NT2/D1 (cell line): ENCODE results near the gene IRF7.

Experiments
- SUZ12 ChIP-seq: IDR thresholded peaks from 2 replicates; pipeline ENCODE4 v1.6.1; 2011; ENCODE audit not compliant: insufficient read length, insufficient read depth; ENCODE audit errors: extremely low read depth
- YY1 ChIP-seq: IDR thresholded peaks from 2 replicates; pipeline ENCODE4 v1.6.1; 2011; ENCODE audit not compliant: insufficient read length, insufficient read depth

DNA sequence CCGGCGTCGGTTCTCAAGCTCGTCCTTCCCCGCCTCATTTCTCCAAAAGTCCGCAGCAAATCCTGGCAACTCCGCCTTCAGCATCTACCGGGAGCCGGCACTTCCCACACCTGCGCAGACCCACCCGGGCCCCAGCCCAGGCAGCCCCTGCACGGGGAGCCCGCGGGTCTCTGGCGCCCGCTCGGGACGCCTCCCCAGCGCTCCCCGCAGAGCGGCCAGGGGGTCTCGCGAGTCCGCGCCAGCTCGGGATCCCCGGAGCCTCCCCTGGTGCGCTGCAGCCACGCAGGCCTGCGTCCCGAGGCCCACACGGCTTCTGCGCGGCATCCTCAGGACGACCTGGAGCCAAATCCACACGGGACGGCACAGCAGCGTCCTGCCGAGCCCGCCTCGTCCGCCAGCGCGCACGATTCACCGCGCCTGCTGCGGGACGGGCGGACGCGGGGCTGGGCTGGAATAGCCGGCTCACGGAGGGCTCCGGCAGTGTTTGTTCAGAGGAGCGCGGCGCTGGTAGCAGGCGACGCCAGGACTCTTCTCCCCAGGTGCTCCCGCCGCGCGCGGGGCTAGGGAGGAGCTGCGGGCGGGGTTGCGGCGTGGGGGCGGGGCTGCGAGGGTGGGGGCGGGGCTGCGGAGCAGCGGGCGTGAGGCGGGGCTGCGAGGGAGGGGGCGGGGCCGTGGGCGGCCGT lies 40.3 kb downstream of the IRF7 start:
- TF ChIP-seq YY1 (no peak), SUZ12 (no peak)
